Stimulated activated CD4-positive, alpha-beta T cell treated with anti-CD3 and anti-CD28 coated beads, Interleukin-1b, Interleukin-23, amount 100 ng/mL, for 1 hour (primary cell): Measurements from ENCODE around the gene NCKAP5.

Experiments
- DNase-seq, 2 donors: peaks; one replicate each; pipeline ENCODE4 v3.0.0-alpha.2; 2020; ENCODE audit warnings: low read depth in 2 of 2

Gene NCKAP5

DNA sequence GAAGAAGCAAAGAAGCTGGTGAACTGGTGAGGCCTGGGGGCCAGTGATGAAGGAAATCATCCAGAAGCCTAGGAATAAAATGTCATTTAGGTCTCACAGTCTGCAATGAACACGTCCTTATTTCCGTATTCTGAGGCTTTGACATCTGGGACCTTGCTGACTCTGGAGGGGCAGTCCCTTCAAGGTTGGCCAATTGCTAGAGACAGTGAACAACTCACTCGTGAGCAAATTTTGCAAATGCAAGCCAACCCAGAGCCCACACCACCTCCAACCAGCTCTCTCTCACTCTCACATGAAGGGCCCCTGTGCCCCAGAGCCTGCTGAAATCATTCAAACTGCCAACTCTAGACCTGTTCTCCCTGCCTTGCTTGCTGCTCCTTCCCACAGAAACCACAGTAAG is 619.2 kb downstream of the NCKAP5 start:
- no peak for DNase-seq

DNA sequence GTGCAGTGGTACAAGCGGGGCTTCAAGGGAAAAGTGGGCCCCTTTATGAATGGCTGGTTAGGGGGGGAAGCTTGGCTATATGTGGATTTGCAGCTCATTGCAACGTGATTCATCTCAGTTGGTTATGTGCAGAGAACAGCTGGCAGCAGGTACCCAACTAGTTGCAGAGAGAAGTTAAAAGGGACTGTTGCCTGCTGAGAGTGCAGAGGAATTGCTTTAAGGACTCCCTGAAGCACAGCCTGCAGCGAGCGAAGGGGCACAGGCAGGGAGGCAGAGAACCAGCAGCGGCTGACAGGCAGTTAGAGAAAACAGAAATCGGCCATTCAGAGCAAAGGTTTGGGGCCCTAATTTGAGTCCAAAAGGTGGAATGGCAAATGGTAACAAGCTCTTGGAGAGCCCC is 620.1 kb downstream of the NCKAP5 start:
- DNase-seq: no peak

DNA sequence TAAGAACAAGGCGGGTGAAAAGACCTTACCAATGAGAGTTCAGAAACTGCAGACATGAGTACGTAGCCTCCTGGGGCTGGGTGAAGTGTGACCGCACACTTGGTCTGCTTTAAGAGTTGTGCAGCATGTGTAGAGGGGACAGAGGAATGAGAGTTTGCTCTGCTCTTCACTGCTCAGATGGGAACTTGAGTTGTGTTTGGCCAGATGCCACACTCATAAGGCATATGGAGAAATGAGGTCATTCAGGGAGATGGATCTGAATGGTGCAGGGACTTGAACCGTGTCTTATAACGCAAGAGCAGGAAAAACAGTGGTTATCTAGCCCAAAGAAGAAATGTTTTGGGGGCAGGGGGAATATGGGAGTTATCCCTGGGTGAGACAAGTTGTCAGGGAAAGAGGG is 624.4 kb downstream of the NCKAP5 start:
- no peak for DNase-seq

DNA sequence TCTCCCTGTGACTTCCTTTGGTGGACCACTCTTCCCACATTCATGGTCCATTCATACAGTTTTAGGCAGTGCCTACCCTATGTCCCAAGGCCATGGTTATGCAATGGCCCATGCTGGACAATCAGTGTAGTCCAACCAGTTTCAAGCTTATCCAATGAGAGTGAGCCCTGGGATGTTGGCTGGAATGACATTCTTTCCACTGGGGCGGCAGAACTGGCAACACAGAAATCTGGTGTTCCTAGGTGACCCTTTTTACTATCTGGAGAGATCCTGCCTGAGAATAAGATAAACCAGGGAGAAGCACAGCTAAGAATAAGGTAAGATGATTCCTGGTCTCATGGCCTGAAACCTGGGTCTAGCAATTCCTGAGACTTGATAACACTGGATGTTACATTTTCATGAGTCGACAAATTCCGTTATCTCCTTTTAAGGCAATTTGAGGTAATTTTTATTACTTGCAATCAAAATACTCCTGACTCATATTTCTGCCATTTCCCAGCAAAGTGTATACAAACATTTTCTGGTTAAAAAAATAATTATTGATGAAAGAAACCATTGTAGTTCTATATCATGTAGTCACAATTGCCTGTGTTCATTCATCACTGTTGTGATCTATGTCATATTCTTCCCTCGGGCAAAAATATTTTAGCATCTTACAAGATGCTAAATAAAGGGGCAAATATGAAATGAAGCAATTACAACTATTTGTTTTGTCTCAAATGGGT is 626.8 kb downstream of the NCKAP5 start:
- DNase-seq: no peak

DNA sequence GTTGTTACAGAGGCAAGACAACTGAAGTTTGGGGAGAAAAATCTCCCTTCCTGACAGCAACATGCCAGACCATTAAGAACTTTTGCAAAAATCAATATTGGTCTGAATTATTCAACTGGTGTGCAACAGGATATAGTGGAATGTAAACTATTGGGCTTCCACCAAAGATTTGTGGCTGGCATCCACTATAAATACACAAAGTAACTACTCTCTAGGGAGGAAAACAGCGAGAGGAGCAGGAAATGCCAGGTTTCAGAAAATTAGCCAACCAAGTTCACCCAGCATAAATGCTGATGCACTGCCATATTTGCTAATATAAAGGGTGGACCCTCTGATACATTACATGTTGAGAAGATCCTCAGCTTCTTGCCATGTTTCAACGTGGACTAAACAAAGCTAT is 630.6 kb downstream of the NCKAP5 start:
- DNase-seq: no peak

DNA sequence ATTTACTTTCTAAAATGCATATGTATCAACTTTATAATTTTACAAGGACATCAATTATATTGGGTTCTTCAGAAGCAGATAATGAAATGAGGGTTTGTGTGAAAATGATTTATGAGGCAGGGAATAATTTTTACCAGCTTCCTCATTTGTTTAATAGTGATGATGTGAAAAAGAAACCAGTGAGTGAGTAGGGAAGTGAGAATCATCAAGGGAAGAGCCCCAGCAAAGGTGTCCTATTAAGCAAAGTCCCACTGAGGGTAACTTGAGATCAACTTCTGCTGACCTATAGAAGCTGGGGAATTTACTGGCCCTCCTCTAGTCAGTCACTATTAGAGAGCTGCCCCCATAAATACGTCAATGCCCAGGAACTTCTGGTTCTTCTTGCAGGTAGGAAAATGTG is 631.5 kb downstream of the NCKAP5 start:
- no peak for DNase-seq

DNA sequence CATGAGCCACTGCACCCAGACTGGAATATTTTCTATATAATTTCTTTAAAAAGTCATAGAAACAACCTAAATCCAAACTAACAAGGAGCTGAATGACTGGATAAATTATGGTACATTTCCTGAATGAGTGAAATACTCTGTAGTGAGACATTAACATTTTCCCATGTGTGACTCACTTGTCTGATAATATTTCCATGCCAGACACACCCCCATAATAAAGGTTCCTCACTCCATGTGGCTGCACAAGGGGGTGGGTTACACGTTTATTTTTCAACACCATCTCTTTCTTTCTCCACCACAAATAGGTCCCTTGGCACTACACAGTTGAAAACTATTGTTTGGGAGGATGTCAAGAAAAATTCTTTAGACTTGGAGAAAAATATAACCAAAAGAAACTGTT is 632.0 kb downstream of the NCKAP5 start:
- DNase-seq: no peak

DNA sequence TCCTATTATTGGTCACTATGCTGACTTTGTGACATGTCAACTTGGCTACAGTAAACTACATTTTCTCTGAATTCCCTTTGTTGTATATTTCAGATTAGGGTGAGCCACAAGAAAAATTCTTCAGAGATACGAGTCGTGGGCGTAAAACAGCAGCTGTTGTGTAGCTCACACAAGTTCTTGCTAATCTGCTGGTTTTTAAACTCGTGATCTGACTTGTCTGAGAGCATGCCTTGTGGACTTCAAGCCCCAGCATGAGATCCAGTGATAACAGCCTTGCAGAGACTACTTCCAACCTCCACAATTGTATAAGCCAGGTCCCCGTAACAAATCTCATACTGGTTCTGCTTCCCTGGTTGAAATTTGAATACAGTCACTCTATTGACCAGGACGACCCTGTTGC is 638.5 kb downstream of the NCKAP5 start:
- DNase-seq: no peak

DNA sequence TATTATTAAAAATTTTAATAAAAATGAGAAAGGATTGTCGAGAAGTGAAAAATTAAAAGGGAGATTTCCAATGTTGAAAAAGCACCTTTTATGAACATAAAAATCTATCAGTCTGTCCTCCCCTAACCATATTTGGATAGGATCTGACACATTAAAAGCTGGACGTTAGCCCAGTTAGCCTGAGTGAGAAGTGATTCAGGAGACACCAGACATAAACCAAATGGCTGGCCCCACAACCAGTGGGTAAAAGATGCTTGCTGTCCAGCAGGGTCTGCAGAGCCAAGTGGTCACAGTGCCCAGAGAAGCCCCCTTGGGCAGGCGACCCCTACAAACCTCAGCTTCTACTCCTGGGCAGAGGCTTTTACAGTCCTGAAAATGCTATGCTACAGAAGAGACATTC is 644.5 kb downstream of the NCKAP5 start:
- no peak for DNase-seq

DNA sequence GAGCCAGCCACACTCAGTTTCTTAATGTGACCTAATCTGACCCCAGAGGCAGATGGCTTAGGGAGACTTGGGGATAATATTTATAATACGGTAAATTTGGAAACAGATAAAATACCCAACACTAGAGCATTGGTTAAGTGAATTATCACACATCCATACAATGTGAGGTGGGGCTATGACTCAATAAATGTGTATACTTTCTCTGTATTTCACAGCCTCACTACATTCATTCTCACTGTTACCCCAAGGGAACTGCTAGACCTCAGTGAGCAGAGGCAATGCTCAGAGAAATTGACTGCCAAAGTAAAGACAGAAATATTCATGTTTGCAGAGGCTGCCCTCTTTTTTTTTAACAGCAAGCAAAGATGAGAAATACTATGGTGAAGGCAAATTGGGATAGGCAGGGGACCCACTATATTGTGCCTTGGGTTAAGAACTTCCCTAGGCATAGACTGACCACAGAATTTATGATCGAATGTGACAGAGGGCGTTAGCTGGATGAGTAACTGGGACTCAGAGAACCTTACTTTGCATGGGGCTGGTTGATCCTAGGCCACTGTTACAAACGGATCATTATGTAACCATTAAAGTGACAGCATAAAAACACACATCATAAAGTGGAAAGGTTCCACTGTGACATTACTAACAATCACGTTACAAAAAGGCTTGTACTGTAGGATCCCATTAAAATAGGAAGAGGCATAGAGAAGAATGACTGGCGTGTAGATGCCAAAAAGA is 652.3 kb downstream of the NCKAP5 start:
- no peak for DNase-seq

DNA sequence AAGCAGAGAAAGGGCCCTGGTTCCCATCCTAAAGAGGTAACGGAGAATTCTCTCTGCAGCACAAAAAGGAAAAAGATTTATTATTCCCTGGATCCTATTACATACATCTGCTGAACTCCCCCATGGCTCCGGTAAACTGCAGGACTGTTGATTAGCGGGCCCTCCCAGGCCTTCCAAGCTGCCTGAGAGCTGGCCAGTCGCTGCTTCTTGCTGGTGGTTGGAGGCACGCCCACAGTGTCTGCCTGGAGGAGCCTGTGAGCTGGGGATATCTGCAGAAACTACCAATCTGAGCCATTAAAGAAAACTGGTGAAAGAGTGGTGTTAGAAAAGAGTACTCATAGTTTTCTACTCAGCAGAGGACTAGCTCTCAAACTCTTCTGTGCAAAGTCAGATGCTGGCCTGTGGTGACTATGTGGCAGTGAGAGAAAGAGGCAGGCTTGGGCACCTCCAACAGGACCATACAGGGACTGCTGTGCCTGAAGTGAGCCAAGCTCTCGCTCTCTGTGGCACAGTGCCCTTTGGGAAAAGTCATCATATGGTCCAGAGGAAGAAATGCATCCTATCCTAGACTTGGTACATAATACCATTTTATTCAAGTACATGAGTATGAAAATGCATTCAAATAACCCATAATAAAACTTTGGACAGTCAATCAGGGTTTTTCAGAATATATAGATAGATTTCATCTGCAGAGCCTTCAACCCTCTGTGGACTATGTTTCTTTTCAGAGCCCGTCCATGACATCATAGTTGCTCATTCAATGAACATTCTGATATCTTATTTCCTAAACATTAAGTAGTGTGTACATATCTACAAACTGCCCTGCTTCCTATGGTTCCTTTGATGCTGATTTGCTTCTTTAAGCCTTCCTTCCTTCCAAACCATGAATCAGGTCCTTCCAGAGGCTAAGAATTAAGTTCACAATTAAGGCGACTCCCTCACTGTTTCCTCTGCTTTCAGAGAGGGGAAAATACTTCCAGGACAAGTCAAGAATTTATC is 656.2 kb downstream of the NCKAP5 start:
- no peak for DNase-seq

DNA sequence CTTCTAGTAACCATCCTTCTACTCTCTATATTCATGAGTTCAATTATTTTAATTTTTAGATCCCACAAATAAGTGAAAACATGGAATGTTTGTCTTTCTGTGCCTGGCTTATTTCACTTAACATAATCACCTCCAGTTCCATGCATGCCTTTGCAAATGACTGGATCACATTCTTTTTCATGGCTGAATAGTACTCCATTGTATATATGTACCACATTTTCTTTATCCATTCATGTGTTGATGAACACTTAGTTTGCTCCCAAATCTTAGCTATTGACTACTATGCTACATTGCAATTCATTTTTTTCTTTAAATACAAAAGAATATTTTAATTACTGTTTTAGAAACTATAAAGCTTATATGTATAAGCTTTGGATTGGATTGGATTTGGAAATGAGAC is 657.8 kb downstream of the NCKAP5 start:
- no peak for DNase-seq

DNA sequence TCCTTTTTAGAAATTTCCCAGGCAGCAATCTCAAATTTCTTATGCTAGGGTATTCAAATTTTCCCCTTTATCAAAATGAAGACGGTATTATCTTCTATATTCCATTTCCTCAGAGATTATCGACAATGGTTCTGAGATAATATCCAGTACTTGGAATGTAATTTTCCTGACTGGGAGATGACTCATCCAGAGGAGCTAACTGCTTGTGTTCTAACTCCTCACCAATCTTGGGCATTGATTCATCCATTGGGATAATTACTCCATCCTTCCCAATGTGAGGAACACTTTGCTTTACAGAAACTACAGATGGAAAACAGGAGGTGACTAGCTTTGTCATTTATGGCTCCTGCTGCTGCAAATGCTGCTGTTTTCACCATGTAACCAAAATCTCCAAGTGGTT is 658.8 kb downstream of the NCKAP5 start:
- no peak for DNase-seq

DNA sequence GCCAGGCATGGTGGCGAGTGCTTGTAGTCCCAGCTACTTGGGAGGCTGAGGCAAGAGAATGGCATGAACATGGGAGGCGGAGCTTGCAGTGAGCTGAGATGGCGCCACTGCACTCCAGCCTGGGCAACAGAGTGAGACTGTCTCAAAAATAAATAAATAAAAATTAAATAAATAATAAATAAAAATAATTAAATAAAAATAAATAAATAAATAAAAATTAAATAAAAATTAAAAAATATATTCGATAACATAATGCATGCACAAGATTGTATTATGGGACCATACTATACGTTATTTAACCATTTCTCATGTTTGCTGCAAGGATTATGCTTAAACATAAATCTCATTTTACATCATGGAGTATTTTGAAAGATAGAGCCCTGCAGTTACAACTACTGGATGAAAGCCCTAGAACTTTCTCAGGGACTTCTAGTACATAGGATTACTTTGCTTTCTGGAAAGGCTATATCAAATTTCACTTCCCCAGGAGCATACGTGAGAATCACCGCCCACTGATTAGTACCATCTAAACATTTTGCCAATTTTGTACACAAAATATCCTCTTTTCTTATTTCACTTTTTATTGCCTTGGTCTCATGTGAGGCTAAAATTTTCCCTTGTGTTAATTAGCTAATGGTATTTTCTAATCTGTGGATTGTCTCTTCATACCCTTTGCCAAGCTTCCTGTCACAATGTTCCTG is 664.0 kb downstream of the NCKAP5 start:
- DNase-seq: no peak

DNA sequence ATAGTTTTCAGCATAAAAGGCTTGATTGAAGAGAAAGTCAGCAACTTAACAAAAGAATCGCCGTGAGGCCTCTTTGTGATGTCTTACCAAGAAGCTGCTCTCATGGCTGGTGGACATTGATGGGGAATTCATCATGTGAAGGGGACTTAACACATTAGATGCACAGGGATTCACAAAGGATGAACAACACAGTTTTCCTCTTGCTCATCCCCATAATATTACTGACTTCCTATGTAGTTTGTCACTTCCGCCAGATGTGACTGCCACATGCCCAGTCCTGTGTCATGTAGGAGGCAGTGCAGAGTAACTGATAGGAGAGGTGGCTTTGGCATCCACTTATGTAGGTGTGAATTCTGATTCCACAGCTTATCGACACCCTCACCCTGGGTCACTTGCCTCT is 665.6 kb downstream of the NCKAP5 start:
- no peak for DNase-seq

DNA sequence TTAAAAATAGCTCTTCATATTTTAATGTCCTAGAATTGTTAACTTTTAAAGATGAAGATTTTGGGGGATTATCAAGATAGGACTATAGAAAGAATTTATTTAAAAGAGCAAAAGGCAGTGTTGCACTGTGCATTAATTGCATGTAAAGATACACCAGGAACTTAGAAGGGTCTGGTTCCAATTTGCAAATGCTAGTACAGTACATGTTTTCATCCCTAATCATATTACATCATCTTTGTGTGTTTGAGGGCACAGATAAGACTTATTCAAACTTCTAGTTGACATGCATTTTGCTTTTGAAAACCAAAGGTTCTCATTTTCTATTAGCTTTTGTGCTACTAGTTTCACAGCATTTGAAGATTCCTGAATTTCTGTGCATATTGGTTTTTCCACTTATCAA is 666.6 kb downstream of the NCKAP5 start:
- no peak for DNase-seq

DNA sequence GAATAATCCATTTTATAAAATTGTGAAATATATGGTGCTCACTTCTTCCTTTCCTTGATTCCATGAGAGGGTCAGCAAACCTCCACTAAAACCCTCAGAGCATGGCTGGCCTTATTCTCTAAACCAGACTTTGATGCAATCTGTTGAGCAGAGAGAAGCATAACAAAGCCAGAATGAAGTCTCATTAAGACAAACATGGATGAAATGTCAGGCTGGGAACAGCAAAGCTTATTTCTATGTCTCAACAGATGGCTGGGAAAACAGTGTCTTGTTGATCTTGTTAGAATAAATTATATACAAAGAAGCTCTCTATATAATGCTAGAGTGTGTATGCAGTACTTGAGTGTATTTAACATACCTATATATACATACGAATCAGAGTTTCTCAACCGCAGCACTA is 671.2 kb downstream of the NCKAP5 start:
- no peak for DNase-seq

DNA sequence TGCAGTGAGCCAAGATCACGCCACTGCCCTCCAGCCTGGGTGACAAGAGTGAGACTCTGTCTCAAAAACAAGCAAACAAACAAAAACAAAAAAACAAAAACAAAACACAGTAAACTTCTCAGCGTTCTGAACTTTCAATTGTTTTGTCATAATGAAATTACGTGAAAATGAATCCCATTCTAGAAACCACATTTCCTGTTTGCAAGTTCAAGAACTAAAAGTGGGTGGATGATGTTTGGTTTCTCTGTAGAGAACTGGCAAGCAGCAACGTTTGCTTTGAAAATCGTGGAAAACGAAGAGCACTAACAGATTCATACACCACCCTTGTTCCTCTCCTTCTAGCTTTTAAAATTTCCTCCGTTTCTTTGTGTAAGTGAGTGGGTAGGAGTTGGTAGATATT is 672.2 kb downstream of the NCKAP5 start:
- DNase-seq: no peak

DNA sequence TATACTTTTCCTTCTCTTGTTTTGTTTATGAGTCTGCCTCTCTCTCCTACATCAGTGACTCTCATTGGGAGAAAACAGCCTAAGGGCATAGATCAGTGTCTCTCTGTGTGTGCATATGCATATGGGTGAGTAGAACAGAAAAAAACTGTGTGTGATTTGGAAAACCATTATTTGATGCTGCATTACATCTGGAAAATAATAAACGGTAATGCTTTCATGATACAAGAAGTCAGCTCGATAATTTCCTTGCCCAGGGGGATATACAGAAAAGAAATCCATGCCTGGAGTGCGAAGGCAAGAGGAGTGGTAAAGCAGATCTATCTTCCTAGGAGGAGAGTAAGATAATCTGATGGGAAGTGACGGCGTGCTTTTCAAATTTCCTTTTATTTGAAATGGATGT is 676.8 kb downstream of the NCKAP5 start:
- DNase-seq: no peak

DNA sequence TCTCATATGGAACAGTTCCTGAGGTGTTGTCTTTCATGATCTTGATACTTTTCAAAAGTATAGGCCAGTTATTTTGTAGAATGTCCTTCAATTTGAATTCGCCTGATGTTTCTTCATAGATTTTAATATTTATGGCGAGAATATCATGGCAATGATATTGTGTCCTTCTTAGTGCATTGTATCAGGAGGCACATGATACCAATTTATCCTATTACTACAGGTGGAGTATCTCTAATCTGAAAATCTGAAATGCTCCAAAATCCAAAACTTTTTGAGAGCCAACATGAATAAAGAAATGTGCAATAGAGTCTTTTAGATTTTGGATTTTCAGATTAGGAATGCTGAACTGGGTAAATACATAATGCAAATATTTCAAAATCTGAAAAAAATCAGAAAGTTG is 681.7 kb downstream of the NCKAP5 start:
- no peak for DNase-seq

DNA sequence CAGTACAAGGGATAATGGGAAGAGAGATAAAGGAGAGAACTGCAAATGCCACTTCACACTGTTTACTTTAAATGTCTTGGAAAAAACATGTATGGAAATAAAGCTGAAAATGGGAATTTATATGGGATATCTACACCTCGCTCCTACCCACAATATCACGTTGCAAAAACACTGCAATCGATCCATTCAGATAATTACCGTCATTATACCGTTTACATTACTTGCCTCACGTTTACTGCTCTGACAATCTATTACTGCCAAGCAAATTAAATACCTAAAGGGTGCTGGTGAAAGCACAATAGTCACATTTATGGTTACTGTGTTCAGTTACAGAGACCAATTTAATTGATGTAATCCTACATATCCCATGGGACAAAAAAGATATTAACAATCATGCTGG is 683.6 kb downstream of the NCKAP5 start:
- DNase-seq: no peak

DNA sequence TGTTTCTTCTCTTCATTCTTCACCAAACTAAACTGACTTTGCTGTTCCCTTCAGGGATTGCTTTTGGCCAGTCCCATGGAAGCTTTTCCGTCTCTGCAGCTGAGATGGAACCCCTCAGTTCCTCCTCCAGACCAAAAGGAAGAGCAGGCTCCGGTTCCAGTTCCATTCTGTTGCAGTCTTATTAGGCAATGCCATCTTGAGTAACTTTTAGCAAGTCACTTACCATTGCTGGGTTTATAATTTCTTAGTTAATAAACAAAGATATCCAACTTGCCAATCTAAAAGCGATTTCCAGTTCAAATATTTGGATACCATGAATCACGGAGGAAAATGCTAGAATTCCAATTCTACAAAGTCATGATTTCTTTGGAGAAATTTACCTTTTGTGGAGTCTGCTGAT is 684.0 kb downstream of the NCKAP5 start:
- DNase-seq: no peak
